ENCODE data around the gene KRT86. TPM values are rescaled to one million over a fixed set of nuclear protein-coding genes. Genes with fewer than 3 reads are reported as not detected.
A peak's percentile ranks its signal among the peaks of the same experiment; 100 is the strongest.

KRT86 gene
- total and polyA plus RNA-seq, 4 experiments from 2014 or later = not detected

DNA sequence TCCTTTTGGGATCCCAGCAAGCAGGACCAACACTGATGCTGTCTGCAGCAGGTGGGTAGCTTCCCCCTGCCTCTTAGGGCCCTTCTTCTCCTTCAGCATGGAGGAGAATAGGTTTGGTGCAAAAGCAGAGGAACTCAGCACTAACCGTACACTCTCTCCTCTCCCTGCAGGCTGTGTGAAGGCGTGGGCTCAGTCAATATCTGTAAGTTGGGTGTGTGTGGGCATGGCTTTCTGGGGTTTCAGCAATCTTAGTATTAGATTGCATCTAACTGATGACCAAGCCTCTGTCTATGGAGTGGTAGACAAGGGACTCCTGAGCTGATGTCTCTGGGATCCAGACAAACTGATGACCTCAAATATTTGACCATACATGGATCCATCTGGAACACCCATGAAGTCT lies 78.5 kb downstream of the KRT86 start:
- H3K9me3 Mint-ChIP-seq = no peaks in the 10 kb centered on the region
- no peak for DNase-seq
- Histone ChIP-seq H3K4me1 (ENCODE audit: insufficient read depth, low read length) (peaks cover 19% of the 10 kb centered on the region), H3K27me3 (ENCODE audit: insufficient read depth, low read length) (no peaks in the 10 kb centered on the region), H3K4me3 (ENCODE audit: low read length in 2 of 2) (no peak overlapping the region), H3K36me3 (ENCODE audit: insufficient read depth, low read length) (no peaks in the 10 kb centered on the region), H3K9me3 (ENCODE audit: control insufficient read depth in 1 of 2, low read length in 2 of 2) (no peaks in the 10 kb centered on the region), H3K27ac (ENCODE audit: low read depth, low read length) (no peak overlapping the region)
- ChIA-PET POLR2A (ENCODE audit: partially characterized antibody) (no interaction called here), CTCF (ENCODE audit: partially characterized antibody) (interaction anchor here (1.8 kb wide), 1 partner anchor 25 kb away, joined by 9 read pairs; no protein-coding TSS in a partner anchor)
- peaks cover 7% of the 10 kb centered on the region in 2 donors for H3K27me3 Mint-ChIP-seq
- H3K4me1 Mint-ChIP-seq = peaks cover 15 to 25% (median 18%) of the 10 kb centered on the region in 4 donors
- H3K4me3 Mint-ChIP-seq = no peak overlapping the region
- H3K36me3 Mint-ChIP-seq = no peaks in the 10 kb centered on the region
- peak overlapping the region in 2 of 7 donors; percentile 27 to 30 for H3K27ac Mint-ChIP-seq
- intact Hi-C loops (cut with micrococcal nuclease) = no loop called here

DNA sequence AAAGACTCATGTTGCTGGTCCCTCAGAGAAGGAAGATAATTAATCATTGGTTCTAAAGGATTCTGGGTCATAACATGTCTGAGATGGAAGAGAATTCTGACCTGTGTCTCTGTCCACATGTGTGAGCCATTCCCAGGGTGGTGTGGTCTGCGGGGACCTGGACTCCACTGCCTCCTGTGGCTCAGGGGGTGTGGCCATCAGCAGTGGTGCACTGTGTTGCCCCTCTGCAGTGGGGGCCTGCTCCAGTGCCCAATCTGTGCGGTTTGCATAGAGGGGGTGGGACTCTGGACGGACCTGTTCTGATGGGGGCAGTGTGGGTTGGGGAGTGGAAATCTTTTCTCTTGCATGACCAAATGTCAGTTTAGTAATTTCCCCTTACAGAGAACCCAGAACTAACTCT lies 79.3 kb downstream of the KRT86 start:
- ChIA-PET CTCF (ENCODE audit: partially characterized antibody) (no interaction called here), POLR2A (ENCODE audit: partially characterized antibody) (no interaction called here)
- no peaks in the 10 kb centered on the region for H3K27me3 ChIP-seq (ENCODE audit: insufficient read depth, low read length)
- no peaks in the 10 kb centered on the region for H3K9me3 Mint-ChIP-seq
- no peaks in the 10 kb centered on the region for H3K9me3 ChIP-seq (ENCODE audit: control insufficient read depth in 1 of 2, low read length in 2 of 2)
- peaks cover 7% of the 10 kb centered on the region in 2 donors for H3K27me3 Mint-ChIP-seq
- H3K4me3 ChIP-seq (ENCODE audit: low read length in 2 of 2) = no peak overlapping the region
- H3K27ac ChIP-seq (ENCODE audit: low read depth, low read length) = no peak overlapping the region
- no peaks in the 10 kb centered on the region for H3K36me3 Mint-ChIP-seq
- no peak overlapping the region for H3K4me3 Mint-ChIP-seq
- no peaks in the 10 kb centered on the region for H3K36me3 ChIP-seq (ENCODE audit: insufficient read depth, low read length)
- H3K4me1 ChIP-seq (ENCODE audit: insufficient read depth, low read length) = peaks cover 27% of the 10 kb centered on the region
- no peak overlapping the region for H3K27ac Mint-ChIP-seq
- peaks cover 20 to 32% (median 23%) of the 10 kb centered on the region in 4 donors for H3K4me1 Mint-ChIP-seq
- intact Hi-C loops (cut with micrococcal nuclease) = no loop called here
- no peak for DNase-seq

DNA sequence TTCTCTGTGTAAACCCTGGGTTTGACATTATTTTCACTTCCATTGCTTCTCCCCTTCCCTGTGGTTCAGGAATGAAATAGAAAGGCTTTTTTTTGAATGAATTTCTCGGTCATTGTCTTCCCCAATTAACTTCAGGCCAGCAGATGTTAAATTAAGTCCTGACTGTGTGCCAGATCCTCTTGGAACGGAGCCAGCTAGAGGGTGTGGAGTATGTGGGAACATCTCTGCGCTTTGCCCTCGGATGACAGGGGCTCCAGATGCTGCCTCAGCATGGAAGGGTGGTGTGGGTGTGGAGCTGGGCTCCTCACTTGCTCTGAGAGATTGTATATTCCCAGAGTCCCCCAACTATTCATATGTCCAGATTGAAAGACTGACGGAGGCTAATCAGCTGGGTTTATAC lies 79.8 kb downstream of the KRT86 start:
- no peaks in the 10 kb centered on the region for H3K36me3 ChIP-seq (ENCODE audit: insufficient read depth, low read length)
- ChIA-PET CTCF (ENCODE audit: partially characterized antibody) (no interaction called here), POLR2A (ENCODE audit: partially characterized antibody) (no interaction called here)
- H3K9me3 Mint-ChIP-seq = no peaks in the 10 kb centered on the region
- H3K4me3 ChIP-seq (ENCODE audit: low read length in 2 of 2) = no peak overlapping the region
- intact Hi-C loops (cut with micrococcal nuclease) = no loop called here
- H3K36me3 Mint-ChIP-seq = no peaks in the 10 kb centered on the region
- no peak for DNase-seq
- no peak overlapping the region for H3K27ac Mint-ChIP-seq
- peaks cover 31% of the 10 kb centered on the region for H3K4me1 ChIP-seq (ENCODE audit: insufficient read depth, low read length)
- peaks cover 23 to 34% (median 26%) of the 10 kb centered on the region in 4 donors for H3K4me1 Mint-ChIP-seq
- H3K9me3 ChIP-seq (ENCODE audit: control insufficient read depth in 1 of 2, low read length in 2 of 2) = no peaks in the 10 kb centered on the region
- H3K27me3 ChIP-seq (ENCODE audit: insufficient read depth, low read length) = no peaks in the 10 kb centered on the region
- H3K27ac ChIP-seq (ENCODE audit: low read depth, low read length) = no peak overlapping the region
- no peak overlapping the region for H3K4me3 Mint-ChIP-seq
- H3K27me3 Mint-ChIP-seq = peaks cover 7% of the 10 kb centered on the region in 2 donors

DNA sequence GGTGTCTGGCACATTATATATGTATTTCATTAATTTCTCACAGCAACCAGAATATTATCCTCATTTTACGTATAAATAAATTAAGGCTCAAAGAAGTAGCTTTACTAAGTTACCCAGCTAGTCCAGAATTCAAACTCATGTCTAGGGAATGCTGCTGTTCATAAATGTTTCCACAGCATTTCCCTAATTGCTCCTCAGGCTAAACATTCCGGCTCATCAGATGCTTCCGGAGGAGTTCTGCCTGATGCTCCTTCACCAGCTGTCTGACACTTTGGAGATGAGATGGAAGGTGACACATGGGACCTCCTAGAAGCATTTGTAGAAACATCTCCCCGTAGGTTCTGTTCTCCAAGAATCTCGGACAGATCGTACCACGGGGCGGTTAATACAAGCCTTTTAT lies 80.7 kb downstream of the KRT86 start:
- peaks cover 31% of the 10 kb centered on the region for H3K4me1 ChIP-seq (ENCODE audit: insufficient read depth, low read length)
- CTCF ChIA-PET (ENCODE audit: partially characterized antibody) = no interaction called here
- no peak for DNase-seq
- no peak overlapping the region for H3K27ac ChIP-seq (ENCODE audit: low read depth, low read length)
- no peak overlapping the region for H3K4me3 Mint-ChIP-seq
- H3K4me1 Mint-ChIP-seq = peaks cover 22 to 36% (median 28%) of the 10 kb centered on the region in 4 donors
- POLR2A ChIA-PET (ENCODE audit: partially characterized antibody) = no interaction called here
- intact Hi-C loops (cut with micrococcal nuclease) = no loop called here
- H3K36me3 Mint-ChIP-seq = no peaks in the 10 kb centered on the region
- no peaks in the 10 kb centered on the region for H3K27me3 ChIP-seq (ENCODE audit: insufficient read depth, low read length)
- no peaks in the 10 kb centered on the region for H3K9me3 Mint-ChIP-seq
- H3K36me3 ChIP-seq (ENCODE audit: insufficient read depth, low read length) = no peaks in the 10 kb centered on the region
- H3K4me3 ChIP-seq (ENCODE audit: low read length in 2 of 2) = no peak overlapping the region
- H3K27me3 Mint-ChIP-seq = peaks cover 7 to 11% of the 10 kb centered on the region in 2 donors
- no peak overlapping the region for H3K27ac Mint-ChIP-seq
- no peaks in the 10 kb centered on the region for H3K9me3 ChIP-seq (ENCODE audit: control insufficient read depth in 1 of 2, low read length in 2 of 2)

DNA sequence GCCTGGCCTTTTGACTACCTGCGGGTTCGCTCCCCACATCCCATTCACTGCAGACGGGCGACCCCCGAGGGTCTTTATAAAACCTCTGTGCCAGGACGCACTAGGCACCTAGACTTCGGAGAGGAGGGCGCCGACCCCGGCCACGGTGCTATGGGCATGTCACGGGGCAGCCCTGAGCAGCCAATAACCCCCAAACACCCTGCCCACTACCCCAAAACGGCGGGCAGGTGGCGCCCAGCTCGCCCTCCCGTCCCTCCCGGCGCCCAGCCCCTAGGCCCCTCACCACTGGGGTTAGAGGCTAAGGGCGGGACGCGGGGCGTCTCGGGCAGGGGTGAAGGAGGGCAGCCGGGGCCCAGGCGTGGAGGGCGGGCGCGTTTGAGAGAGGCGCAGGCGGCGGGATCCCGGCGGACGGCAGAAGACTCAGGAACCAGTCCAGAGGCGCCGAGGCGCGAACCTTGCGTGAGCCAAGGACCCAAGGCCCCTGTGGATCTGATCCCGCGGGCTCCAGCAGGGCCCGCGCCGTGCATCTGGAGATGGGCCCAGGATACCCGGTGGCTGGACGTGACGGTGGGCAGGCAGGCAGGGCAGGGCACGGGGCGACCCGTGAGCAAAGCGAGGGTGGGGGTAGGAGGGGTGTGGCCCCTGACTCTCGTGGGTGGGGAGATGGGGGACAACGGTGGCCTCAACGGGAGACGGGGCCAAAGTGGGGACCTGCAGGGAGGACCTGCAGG lies 81.8 kb downstream of the KRT86 start:
- Mint-ChIP-seq H3K36me3 (no peaks in the 10 kb centered on the region), H3K4me1 (peaks cover 19 to 32% (median 26%) of the 10 kb centered on the region in 4 donors), H3K27me3 (peaks cover 7 to 11% of the 10 kb centered on the region in 2 donors), H3K4me3 (no peak overlapping the region), H3K9me3 (no peaks in the 10 kb centered on the region), H3K27ac (peak overlapping the region in 1 of 7 donors; percentile 22)
- Histone ChIP-seq H3K9me3 (ENCODE audit: control insufficient read depth in 1 of 2, low read length in 2 of 2) (no peaks in the 10 kb centered on the region), H3K27me3 (ENCODE audit: insufficient read depth, low read length) (no peaks in the 10 kb centered on the region), H3K4me1 (ENCODE audit: insufficient read depth, low read length) (peaks cover 25% of the 10 kb centered on the region), H3K4me3 (ENCODE audit: low read length in 2 of 2) (no peak overlapping the region), H3K36me3 (ENCODE audit: insufficient read depth, low read length) (no peaks in the 10 kb centered on the region), H3K27ac (ENCODE audit: low read depth, low read length) (no peak overlapping the region)
- POLR2A ChIA-PET (ENCODE audit: partially characterized antibody) = no interaction called here
- CTCF ChIA-PET (ENCODE audit: partially characterized antibody) = no interaction called here
- intact Hi-C loops (cut with micrococcal nuclease) = no loop called here
- DNase-seq = no peak

DNA sequence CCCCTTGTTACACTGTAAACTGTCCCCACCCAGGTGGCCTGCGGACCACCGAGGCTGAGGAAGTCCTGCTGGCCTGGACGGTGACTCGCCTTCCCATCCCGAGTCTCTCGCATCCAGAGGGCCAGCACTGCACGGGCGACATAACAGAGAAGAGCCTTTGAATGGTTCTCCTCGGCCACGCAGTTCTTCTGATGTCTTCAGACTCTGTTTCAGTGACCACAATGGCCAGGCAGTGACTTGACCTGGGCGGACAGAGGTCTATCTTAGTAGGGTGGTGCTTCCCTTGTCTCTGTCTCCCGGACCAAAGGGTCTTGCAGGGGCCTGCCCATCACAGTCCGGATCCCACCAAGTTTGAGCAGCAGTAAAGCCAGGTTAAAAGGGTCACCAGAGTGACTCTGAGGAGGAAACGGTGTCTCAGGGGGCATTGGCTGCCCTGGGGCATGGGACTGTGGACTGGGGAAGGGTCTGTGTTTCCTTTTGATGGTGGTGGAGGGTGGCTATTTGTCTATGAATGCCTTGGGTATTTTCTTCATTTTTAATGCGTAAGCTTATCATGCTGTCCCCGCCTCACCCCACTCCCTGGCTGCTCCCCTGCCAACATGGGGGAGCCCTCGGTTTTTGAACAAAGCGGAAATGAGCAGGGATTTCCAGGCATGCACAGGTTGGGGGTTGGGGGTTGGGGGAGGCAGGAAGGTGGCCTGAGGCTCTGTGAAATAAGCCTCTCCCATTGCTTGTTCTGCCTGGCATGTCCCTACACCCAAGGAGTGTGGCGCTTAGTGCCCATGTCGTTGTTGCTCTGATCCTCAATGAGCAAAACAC lies 82.5 kb downstream of the KRT86 start:
- CTCF ChIA-PET (ENCODE audit: partially characterized antibody) = interaction anchor here (1.4 kb wide), 1 partner anchor 78 kb away, joined by 4 read pairs; no protein-coding TSS in a partner anchor
- DNase-seq = no peak

More for the DNA sequence above, 82.5 kb downstream of the KRT86 start:
- Histone ChIP-seq H3K4me1 (ENCODE audit: insufficient read depth, low read length) (peaks cover 17% of the 10 kb centered on the region), H3K36me3 (ENCODE audit: insufficient read depth, low read length) (no peaks in the 10 kb centered on the region), H3K4me3 (ENCODE audit: low read length in 2 of 2) (no peak overlapping the region), H3K27ac (ENCODE audit: low read depth, low read length) (no peak overlapping the region), H3K9me3 (ENCODE audit: control insufficient read depth in 1 of 2, low read length in 2 of 2) (no peaks in the 10 kb centered on the region), H3K27me3 (ENCODE audit: insufficient read depth, low read length) (no peaks in the 10 kb centered on the region)
- no peaks in the 10 kb centered on the region for H3K9me3 Mint-ChIP-seq
- H3K4me1 Mint-ChIP-seq = peaks cover 15 to 31% (median 20%) of the 10 kb centered on the region in 4 donors
- peak overlapping the region in 1 of 7 donors; percentile 22 for H3K27ac Mint-ChIP-seq
- intact Hi-C loops (cut with micrococcal nuclease) = no loop called here
- peaks cover 7 to 8% of the 10 kb centered on the region in 2 donors for H3K27me3 Mint-ChIP-seq
- no peaks in the 10 kb centered on the region for H3K36me3 Mint-ChIP-seq
- H3K4me3 Mint-ChIP-seq = no peak overlapping the region
- POLR2A ChIA-PET (ENCODE audit: partially characterized antibody) = no interaction called here
